GM13977 (cell line): Measurements from ENCODE around the gene SMARCA4.
"Not testable (repeated sequence)": the region's sequence is repeated elsewhere in the genome, so short reads cannot be mapped to it uniquely, and the experiment has no call there.

ENCODE experiments used
- DNase-seq: peaks from one replicate; pipeline ENCODE4 v3.0.0; 2012; ENCODE audit warnings: low spot score
- in situ Hi-C: fragments of 300-500 bp; cut with MboI; formaldehyde crosslinking; loops from one replicate; pipeline ENCODE4 v1.12.0; 2022; ENCODE audit warnings: low sequenced_read_pairs, low pct_unique_long_range_greater_than_20kb, mixed read lengths, inconsistent platforms; ENCODE audit not compliant: unreplicated experiment
- TF ChIP-seq, protein P1 (sequence below): IDR thresholded peaks from 2 replicates; pipeline ENCODE4 v1.5.1; 2012; ENCODE audit warnings: mild to moderate bottlenecking, control low read depth; ENCODE audit not compliant: insufficient read depth; ENCODE audit errors: extremely low read depth, missing control alignments

Gene SMARCA4

DNA sequence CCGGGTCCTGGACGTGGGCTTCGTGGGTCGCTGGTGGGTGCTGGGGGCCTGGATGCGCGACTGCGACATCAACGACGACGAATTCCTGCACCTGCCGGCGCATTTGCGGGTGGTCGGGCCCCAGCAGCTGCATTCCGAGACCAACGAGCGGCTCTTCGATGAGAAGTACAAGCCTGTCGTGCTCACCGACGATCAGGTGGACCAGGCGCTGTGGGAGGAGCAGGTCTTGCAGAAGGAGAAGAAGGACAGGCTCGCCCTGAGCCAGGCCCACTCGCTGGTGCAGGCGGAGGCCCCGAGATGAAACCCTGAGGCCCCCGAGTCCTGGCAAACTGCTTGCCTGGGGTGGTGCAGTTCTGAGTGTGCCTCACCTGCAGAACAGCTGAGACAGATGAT is 31.4 kb upstream of the SMARCA4 start:
- in situ Hi-C loops: no loop called here
- no peak for DNase-seq
- TF ChIP-seq, protein P1, sequence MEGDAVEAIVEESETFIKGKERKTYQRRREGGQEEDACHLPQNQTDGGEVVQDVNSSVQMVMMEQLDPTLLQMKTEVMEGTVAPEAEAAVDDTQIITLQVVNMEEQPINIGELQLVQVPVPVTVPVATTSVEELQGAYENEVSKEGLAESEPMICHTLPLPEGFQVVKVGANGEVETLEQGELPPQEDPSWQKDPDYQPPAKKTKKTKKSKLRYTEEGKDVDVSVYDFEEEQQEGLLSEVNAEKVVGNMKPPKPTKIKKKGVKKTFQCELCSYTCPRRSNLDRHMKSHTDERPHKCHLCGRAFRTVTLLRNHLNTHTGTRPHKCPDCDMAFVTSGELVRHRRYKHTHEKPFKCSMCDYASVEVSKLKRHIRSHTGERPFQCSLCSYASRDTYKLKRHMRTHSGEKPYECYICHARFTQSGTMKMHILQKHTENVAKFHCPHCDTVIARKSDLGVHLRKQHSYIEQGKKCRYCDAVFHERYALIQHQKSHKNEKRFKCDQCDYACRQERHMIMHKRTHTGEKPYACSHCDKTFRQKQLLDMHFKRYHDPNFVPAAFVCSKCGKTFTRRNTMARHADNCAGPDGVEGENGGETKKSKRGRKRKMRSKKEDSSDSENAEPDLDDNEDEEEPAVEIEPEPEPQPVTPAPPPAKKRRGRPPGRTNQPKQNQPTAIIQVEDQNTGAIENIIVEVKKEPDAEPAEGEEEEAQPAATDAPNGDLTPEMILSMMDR: no peak

DNA sequence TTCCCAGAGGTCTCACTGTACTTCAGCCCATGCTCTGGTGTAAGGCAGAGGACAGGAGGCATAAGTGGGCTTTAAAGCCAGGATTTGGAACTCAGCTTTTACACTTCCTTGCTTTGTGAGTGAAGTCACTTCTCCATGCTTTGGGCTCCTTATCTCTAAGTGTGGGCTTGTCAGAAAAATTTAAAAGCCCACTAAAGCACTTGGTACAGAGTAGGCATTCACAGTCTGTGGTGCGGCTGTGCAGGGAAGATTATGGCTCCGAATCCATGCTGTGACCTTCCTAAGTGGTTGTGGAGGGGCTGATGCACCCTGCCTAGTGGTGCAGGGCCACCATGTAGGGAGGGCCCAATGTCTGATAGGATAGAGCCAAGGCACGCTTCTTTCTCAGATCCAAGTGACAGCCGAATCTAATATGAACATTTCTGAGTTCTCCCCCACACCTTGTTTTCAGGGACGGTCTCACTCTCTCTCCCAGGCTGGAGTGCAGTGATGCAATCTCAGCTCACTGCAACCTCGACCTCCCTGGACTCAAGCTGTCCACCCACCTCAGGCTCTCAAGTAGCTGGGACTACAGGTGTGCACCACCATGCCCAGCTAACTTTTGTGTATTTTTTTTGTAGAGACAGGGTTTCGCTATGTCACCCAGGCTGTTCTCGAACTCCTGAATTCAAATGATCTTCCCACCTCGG is 25.3 kb upstream of the SMARCA4 start:
- in situ Hi-C loops: no loop called here
- DNase-seq: no peak
- TF ChIP-seq, protein P1: no peak

DNA sequence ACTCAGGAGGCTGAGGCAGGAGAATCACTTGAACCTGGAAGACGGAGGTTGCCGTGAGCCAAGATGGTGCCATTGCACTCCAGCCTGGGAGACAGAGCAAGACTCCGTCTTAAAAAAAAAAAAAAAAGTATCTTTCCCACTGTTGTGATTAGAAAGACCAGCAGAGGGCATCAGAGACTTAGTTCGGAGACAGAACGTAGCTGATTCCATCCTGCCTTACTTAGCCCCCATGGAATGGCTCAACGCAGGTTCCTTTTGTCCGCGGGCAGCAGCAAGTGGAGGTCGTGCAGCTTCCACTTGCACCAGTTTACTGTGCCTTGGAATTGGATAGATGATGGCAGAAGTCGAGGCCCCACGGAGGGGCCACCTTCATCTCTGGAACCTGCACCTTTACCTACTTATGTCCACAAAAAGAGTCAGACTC is 24.2 kb upstream of the SMARCA4 start:
- TF ChIP-seq, protein P1: peak; percentile 60
- peak; percentile 60 for DNase-seq
- in situ Hi-C loops: no loop called here

DNA sequence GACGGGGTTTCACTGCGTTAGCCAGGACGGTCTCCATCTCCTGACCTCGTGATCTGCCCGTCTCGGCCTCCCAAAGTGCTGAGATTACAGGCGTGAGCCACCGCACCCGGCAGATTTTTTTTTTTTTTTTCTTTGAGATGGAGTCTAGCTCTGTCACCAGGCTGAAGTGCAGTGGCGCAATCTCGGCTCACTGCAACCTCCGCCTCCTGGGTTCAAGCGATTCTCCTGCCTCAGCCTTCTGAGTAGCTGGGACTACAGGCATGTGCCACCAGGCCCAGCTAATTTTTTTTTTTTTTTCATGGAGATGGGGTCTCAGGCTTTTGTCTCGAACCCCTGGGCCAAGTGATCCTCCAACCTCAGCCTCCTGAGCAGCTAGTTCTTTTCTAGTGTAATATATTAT is 19.2 kb upstream of the SMARCA4 start:
- DNase-seq, in situ Hi-C loops: not testable (repeated sequence)

DNA sequence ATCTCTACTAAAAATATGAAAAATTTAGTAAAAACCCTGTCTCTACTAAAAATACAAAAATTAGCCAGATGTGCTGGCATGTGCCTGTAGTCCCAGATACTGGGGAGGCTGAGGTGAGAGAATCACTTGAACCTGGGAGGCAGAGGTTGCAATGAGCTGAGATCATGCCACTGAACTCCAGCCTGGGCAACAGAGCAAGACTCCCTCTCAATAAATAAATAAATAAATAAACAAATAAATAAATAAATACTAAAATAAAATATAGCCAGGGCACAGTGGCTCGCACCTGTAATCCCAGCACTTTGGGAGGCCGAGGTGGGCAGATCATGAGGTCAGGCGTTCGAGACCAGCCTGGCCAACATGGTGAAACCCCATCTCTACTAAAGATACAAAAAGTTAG is 17.4 kb upstream of the SMARCA4 start:
- in situ Hi-C loops: not testable (repeated sequence)

DNA sequence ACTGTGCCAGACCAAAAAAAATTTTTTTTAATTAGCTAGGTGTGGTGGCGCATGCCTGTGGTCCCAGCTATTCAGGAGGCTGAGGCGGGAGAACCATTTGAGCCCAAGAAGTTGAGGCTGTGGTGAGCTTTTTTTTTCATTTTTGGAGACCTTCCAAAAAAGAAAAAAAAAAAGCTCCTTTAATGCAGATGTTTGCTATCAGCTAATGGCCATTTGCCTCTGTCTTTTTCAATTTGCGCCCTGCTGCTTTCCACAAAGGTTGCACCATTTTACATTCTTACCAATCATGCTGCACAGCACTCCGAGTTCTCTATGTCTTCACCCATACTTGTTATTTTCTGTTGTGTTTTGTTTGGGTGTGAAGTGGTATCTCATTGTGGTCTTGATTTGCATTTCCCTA is 15.6 kb upstream of the SMARCA4 start:
- TF ChIP-seq, protein P1: no peak
- DNase-seq: no peak
- in situ Hi-C loops: no loop called here

More for the DNA sequence above, 17.4 kb upstream of the SMARCA4 start:
- not testable (repeated sequence) for DNase-seq

DNA sequence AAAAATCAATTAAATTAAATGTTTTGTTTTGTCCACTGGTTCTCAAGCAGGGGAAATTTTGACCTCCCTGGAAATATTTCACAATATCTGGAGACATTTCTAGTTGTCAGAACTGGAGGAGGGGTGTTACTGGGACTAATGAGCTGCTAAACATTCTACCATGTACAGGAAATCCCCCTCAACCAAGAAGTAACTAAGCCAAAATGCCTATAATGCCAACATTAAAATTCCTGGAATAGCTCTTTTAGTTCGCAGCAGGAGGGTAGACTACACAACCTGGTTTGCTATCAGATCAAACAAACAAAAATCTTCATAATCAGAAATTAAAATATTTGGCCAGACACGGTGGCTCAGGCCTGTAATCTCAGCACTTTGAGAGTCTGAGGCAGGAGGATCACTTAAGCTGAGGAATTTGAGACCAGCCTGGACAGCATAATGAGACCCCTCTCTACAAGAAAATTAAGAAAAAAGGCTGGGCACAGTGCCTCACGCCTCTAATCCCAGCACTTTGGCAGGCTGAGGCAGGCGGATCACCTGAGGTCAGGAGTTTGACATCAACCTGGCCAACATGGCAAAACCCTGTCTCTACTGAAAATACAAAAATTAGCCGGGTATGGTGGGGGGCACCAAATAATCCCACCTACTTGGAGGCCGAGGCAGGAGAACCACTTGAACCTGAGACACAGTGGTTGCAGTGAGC is 13.7 kb upstream of the SMARCA4 start:
- in situ Hi-C loops: no loop called here
- TF ChIP-seq, protein P1: no peak
- no peak for DNase-seq
